IPS DF 19.7 (cell line): ENCODE data around the gene MPRIP.
"Not testable (repeated sequence)": the region's sequence is repeated elsewhere in the genome, so short reads cannot be mapped to it uniquely, and the experiment has no call there.

ENCODE experiments used
- DNase-seq: peaks from one replicate; pipeline ENCODE4 v3.0.0-alpha.2; 2013; ENCODE audit warnings: low read depth, low spot score

MPRIP gene, protein sequence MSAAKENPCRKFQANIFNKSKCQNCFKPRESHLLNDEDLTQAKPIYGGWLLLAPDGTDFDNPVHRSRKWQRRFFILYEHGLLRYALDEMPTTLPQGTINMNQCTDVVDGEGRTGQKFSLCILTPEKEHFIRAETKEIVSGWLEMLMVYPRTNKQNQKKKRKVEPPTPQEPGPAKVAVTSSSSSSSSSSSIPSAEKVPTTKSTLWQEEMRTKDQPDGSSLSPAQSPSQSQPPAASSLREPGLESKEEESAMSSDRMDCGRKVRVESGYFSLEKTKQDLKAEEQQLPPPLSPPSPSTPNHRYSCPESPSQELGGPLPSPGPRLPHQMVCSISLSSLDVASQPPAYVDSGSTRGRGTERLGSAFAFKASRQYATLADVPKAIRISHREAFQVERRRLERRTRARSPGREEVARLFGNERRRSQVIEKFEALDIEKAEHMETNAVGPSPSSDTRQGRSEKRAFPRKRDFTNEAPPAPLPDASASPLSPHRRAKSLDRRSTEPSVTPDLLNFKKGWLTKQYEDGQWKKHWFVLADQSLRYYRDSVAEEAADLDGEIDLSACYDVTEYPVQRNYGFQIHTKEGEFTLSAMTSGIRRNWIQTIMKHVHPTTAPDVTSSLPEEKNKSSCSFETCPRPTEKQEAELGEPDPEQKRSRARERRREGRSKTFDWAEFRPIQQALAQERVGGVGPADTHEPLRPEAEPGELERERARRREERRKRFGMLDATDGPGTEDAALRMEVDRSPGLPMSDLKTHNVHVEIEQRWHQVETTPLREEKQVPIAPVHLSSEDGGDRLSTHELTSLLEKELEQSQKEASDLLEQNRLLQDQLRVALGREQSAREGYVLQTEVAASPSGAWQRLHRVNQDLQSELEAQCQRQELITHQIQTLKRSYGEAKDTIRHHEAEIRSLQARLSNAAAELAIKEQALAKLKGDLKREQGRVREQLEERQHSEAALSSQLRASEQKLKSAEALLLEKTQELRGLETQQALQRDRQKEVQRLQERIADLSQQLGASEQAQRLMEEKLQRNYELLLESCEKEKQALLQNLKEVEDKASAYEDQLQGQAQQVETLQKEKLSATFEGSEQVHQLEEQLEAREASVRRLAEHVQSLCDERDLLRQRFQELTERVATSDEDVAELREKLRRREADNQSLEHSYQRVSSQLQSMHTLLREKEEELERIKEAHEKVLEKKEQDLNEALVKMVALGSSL (N-terminal part only)

DNA sequence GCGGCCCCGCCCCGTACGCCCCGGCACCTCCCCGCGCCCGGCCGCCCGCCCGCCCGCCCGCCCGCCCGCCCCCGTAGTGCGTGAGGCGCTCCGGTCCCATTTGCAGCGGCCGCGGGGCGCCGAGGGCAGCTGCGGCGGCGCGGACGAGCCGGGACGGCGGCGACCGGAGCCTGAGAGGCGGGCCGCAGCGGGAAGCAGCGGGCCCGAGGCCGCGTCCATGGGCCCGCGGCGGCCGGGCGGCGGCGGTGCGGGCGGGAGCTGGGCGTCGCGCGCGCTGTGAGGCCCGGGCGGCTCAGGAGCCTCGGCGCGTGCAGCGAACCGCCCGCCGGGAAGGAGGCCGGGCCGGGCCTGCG lies at the start of gene MPRIP:
MPRIP (plus strand) TSS at position 74 of the 353 bp plus-strand sequence. CDS start 392 bp downstream, outside the sequence.
- no peak for DNase-seq

GRCh38 chr17:16994631-16995030 lies 47.6 kb upstream of the MPRIP start:
- no peak for DNase-seq

DNA sequence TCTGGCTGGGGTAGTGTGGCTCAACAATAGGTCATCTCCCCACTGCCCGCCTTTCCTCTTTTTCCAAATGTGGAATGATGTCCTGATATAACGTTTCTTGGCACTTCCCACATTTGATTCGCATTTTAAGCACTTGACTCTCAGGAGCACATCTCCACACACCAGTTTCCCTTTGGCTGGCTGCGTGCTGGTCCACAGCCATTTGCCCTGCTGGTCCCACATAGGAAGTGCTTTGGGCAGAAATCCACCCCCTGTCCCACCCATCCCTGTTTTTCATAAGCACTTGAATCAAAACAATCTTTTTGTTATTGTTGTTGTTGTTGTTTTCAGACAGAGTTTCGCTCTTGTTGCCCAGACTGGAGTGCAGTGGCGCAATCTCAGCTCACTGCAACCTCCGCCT lies 46.3 kb upstream of the MPRIP start:
- no peak for DNase-seq

GRCh38 chr17:16996726-16997125 lies 45.5 kb upstream of the MPRIP start:
- not testable (repeated sequence) for DNase-seq

DNA sequence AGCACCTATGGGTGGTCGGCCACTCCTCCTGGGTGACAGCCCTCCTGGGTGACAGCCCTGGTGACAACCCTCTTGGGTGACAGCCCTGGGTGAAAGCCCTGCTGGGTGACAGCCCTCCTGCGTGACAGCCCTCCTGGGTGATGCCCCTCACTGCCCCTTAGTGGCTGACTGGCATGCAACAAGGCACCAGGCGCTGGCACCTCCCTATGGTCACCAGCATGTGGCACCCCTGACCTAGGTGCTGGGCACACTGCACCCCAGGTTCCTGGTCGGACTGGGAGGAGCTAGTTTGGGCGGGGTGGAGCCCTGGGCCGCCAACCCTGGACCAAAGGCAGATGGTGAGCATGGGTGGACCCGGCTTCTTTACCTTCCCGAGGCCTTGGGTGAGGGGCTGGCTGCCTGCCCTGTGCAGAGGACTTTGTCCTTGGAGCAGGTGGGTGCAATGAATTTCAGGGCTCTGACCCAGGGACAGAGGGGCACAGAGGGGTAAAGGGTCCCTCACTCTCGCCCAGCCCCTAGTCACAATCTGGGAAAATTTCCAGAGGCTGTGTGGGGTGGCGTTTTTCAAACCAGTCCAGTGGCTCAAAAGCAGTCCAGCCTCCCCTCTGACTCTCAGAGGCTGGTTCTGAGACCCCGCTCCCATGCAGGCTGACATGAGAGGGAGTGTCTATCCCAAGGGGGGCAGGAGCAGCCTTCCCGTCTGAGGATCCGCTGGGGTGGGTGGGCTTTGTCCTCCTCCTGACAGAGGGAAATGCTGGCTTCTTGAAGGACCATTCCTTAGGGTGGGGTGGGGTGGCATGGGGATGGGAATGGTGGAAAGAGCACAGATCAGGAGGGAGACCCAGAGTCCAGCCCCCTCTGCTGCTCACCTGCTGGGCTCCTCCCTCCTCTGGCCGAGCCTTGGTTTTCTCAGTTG lies 44.5 kb upstream of the MPRIP start:
- DNase-seq: no peak

- no peak for DNase-seq
Observed at GRCh38 chr17:16999931-17000625, 42.2 kb upstream of the MPRIP start.

GRCh38 chr17:17001076-17001777 lies 41.0 kb upstream of the MPRIP start:
- DNase-seq: no peak

GRCh38 chr17:17001874-17002520 lies 40.3 kb upstream of the MPRIP start:
- DNase-seq: no peak

- DNase-seq: not testable (repeated sequence)
Observed at GRCh38 chr17:17002731-17003715, 39.2 kb upstream of the MPRIP start.

DNA sequence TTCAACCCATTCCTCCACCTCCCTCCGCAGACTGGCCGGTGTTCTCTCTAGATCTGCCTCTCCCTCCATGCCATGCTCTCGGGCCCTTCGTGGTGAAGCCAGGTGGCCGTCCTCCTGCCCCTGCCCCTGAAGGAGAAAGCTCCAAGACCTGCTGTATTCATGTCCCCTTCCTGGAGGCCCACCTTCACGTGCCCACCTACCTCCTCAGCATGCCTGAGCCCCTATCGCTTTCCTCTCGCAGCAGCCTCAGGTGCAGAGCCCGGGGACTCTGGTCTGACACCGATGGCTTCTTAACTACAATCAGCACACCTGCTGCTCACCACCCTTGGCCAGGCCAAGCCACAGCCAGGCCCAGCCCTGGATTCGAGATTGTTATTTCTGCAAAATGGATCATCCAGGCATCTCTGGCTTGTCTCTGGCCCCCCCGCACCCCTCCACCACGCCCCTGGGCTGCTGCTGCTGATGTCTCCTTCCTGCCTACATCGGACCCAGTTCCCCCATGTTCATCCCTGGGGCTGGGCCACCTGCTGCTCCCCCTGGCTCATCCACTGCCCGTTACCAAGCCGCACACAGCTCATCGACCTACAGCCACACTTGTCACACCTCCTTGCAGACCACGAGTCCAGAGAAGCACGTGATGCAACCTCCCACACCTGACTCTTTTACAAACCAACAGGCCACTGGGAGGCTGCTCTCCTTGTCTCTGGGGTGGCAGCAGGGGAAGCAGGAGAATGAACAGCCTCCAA lies 37.8 kb upstream of the MPRIP start:
- DNase-seq: no peak

DNA sequence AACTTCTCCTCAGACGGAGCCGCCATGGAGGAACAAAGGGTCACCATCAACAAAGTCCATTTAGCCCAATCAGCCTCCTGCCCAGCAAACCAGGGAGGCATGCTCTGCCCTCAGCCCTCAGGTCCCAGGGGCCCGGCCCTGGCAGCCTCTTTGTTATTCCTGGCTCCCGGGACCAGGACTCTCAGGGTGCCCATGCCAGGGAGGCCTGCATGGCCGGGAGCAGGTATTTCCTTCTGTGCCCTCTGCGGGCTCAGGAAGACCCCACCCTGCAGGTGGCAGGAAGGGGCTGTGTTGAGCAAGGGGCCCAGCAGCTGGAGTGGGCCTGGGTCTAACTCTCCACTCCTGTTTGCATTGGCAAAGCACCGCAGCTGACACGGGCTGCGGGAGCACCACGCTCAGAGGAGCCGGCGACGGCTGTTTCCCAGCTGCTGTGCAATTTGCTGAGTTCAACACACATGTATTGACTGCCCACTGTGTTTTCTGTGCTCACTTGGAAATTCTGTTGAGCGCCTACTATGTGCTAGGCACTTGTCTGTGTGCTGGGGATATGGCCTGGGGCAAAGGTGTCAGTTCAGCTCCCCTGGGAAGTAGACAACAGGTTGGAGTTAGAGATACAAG lies 37.2 kb upstream of the MPRIP start:
- not testable (repeated sequence) for DNase-seq

GRCh38 chr17:17007891-17008290 lies 34.4 kb upstream of the MPRIP start:
- DNase-seq: not testable (repeated sequence)

DNA sequence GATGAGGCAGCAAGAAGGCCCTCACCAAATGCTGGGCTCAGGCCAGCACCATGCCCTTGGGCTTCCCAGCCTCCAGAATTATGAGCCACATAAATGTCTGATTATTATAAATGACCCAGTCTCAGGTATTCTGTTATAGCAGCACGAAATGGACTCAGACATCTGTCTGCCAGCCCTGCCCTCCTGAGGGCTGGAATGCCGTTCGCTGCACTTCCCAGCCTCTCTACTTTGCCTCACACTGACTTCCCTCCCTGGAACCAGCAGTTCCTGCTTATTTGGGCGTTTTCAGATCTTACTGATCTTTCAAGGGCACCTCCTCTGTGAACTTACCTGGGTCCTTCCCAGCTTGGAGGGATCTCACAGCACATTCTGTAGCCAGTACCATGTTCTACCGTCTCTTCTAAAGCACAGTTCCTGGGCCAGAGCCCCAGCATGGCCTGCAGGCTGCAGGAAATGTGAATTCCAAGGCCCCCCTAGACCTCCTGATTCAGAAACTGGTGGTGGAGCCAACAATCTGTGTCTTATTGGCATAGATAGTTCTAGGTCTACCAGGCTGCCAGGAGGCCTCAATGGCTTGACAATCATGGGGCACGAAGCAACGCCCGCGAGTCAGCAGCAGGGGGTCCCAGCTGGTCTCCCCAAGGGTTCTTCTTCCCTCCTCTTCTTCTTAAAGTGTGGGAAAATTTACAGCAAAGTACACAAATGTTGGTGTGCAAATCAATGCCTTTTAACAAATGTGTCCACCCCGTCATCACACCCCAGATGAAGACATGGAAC lies 33.4 kb upstream of the MPRIP start:
- DNase-seq: not testable (repeated sequence)

DNA sequence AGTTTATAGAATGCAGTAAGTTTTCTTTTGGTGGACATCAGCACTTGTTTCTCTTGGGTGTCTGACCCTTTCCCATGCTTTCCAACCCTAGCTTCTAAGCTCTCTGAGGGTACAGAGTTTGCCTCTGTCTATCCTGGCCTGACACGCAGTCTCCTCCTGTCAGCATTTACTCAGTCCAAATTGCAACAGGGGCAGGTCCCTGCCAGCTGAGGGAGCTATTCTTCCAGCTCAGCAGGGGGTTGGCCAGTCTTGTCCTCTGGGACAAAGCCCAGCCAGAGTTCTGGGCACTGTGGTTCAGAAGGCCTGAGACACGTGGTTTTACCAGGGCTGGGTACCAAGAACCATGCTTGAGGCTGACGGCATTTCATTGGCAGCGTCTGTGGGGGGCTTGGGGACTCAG lies 32.3 kb upstream of the MPRIP start:
- DNase-seq: not testable (repeated sequence)

DNA sequence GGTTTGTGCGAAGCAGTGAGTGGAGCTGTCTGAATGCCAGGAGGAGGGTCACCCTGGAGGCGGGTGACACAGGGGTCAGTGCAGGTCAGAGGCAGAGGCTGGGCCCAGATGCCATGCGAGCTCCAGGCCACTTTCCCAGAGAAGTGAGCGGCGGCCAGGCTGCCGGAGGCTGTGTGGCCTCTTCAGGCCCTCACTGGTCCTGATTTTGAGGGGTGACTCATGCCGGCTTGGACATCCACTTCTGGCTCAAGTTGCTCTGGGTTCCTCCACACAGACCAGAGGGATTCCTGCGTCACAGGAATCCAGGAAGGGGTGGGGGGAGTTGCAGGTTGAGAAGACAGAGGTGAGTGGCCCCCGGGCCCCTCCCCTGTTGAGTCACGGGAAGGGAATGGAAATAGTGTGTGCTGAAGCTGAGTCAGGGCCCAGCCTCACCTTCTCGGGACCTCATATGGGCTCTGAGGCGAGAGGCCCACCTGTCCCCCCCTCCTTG lies 31.7 kb upstream of the MPRIP start:
- not testable (repeated sequence) for DNase-seq
